Measurements from ENCODE around the gene LPP.

GRCh38 chr3:188529228-188529627, 375.3 kb downstream of the LPP start:
- TF ChIP-seq, protein P1, sequence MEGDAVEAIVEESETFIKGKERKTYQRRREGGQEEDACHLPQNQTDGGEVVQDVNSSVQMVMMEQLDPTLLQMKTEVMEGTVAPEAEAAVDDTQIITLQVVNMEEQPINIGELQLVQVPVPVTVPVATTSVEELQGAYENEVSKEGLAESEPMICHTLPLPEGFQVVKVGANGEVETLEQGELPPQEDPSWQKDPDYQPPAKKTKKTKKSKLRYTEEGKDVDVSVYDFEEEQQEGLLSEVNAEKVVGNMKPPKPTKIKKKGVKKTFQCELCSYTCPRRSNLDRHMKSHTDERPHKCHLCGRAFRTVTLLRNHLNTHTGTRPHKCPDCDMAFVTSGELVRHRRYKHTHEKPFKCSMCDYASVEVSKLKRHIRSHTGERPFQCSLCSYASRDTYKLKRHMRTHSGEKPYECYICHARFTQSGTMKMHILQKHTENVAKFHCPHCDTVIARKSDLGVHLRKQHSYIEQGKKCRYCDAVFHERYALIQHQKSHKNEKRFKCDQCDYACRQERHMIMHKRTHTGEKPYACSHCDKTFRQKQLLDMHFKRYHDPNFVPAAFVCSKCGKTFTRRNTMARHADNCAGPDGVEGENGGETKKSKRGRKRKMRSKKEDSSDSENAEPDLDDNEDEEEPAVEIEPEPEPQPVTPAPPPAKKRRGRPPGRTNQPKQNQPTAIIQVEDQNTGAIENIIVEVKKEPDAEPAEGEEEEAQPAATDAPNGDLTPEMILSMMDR (IDR thresholded peaks at IDR 0.05): no peak
- TF ChIP-seq EZH2 (IDR thresholded peaks at IDR 0.05; ENCODE audit: borderline replicate concordance, insufficient read depth, low read depth, low read length, poor library complexity, severe bottlenecking): no peak
